ENCODE data around the gene FRK. TPM values are rescaled to one million over a fixed set of nuclear protein-coding genes. Genes with fewer than 3 reads are reported as not detected.

Gene FRK
- total RNA-seq, 2 experiments from 2014 or later = not detected

GRCh38 chr6:116062496-116062895 is 1.8 kb upstream of the FRK start:
- Histone ChIP-seq H3K4me1 (ENCODE audit: insufficient read depth, low read length) (no peaks in the 10 kb centered on the region), H3K4me3 (ENCODE audit: low read length) (no peak overlapping the region), H3K9me3 (ENCODE audit: control insufficient read depth in 1 of 2, insufficient read depth in 1 of 2, low read length in 2 of 2) (no peaks in the 10 kb centered on the region), H3K36me3 (ENCODE audit: insufficient read depth, low read length) (no peaks in the 10 kb centered on the region), H3K27ac (ENCODE audit: low read depth in 1 of 2, low read length in 2 of 2) (no peak overlapping the region), H3K27me3 (ENCODE audit: control insufficient read depth in 1 of 2, insufficient read depth in 2 of 2, low read length in 2 of 2) (no peaks in the 10 kb centered on the region)
- CTCF ChIA-PET = interaction anchor here (0.8 kb wide), 1 partner anchor 9 kb away, joined by 4 read pairs; no protein-coding TSS in a partner anchor
- DNase-seq (no peak), ATAC-seq (ENCODE audit: poor library complexity) (no peak)
- no peak overlapping the region for H3K27ac Mint-ChIP-seq
- peaks cover 34% of the 10 kb centered on the region for H3K27me3 Mint-ChIP-seq
- TF ChIP-seq CTCF (IDR thresholded peaks at IDR 0.05) = no peak
- no peak overlapping the region for H3K4me3 Mint-ChIP-seq
- intact Hi-C loops (cut with DNase I, micrococcal nuclease) = no loop called here
- POLR2A ChIA-PET = no interaction called here
- H3K36me3 Mint-ChIP-seq (ENCODE audit: low read depth) = no peaks in the 10 kb centered on the region
- no peaks in the 10 kb centered on the region for H3K4me1 Mint-ChIP-seq (ENCODE audit: low read depth)
- no peaks in the 10 kb centered on the region for H3K9me3 Mint-ChIP-seq

GRCh38 chr6:116059713-116060571 is 749 bp downstream of the FRK start:
- Mint-ChIP-seq H3K36me3 (ENCODE audit: low read depth) (no peaks in the 10 kb centered on the region), H3K4me1 (ENCODE audit: low read depth) (no peaks in the 10 kb centered on the region), H3K27ac (no peak overlapping the region), H3K4me3 (no peak overlapping the region), H3K27me3 (peaks cover 23% of the 10 kb centered on the region), H3K9me3 (no peaks in the 10 kb centered on the region)
- Histone ChIP-seq H3K4me3 (ENCODE audit: low read length) (no peak overlapping the region), H3K4me1 (ENCODE audit: insufficient read depth, low read length) (no peaks in the 10 kb centered on the region), H3K36me3 (ENCODE audit: insufficient read depth, low read length) (no peaks in the 10 kb centered on the region), H3K27ac (ENCODE audit: low read depth in 1 of 2, low read length in 2 of 2) (no peak overlapping the region), H3K9me3 (ENCODE audit: control insufficient read depth in 1 of 2, insufficient read depth in 1 of 2, low read length in 2 of 2) (no peaks in the 10 kb centered on the region), H3K27me3 (ENCODE audit: control insufficient read depth in 1 of 2, insufficient read depth in 2 of 2, low read length in 2 of 2) (no peaks in the 10 kb centered on the region)
- intact Hi-C loops (cut with DNase I, micrococcal nuclease) = no loop called here
- no peak for TF ChIP-seq CTCF (IDR thresholded peaks at IDR 0.05)
- ATAC-seq (ENCODE audit: poor library complexity) (no peak), DNase-seq (no peak)
- CTCF ChIA-PET = interaction anchor here (1.2 kb wide), 1 partner anchor 22 kb away, joined by 3 read pairs; no protein-coding TSS in a partner anchor
- POLR2A ChIA-PET = no interaction called here

GRCh38 chr6:116057766-116058165 is 2.9 kb downstream of the FRK start:
- Mint-ChIP-seq H3K27ac (no peak overlapping the region), H3K36me3 (ENCODE audit: low read depth) (no peaks in the 10 kb centered on the region), H3K4me1 (ENCODE audit: low read depth) (no peaks in the 10 kb centered on the region), H3K9me3 (no peaks in the 10 kb centered on the region), H3K27me3 (peaks cover 17% of the 10 kb centered on the region), H3K4me3 (no peak overlapping the region)
- ChIA-PET CTCF (interaction anchor here (1.6 kb wide), 1 partner anchor 131 kb away, joined by 3 read pairs; no protein-coding TSS in a partner anchor), POLR2A (no interaction called here)
- Histone ChIP-seq H3K4me1 (ENCODE audit: insufficient read depth, low read length) (no peaks in the 10 kb centered on the region), H3K4me3 (ENCODE audit: low read length) (no peak overlapping the region), H3K27me3 (ENCODE audit: control insufficient read depth in 1 of 2, insufficient read depth in 2 of 2, low read length in 2 of 2) (no peaks in the 10 kb centered on the region), H3K27ac (ENCODE audit: low read depth in 1 of 2, low read length in 2 of 2) (no peak overlapping the region), H3K36me3 (ENCODE audit: insufficient read depth, low read length) (no peaks in the 10 kb centered on the region), H3K9me3 (ENCODE audit: control insufficient read depth in 1 of 2, insufficient read depth in 1 of 2, low read length in 2 of 2) (no peaks in the 10 kb centered on the region)
- ATAC-seq (ENCODE audit: poor library complexity) = no peak
- intact Hi-C loops (cut with DNase I, micrococcal nuclease) = no loop called here
- no peak for DNase-seq
- TF ChIP-seq CTCF (IDR thresholded peaks at IDR 0.05) = no peak
